Renal cortex interstitium (tissue), 11 donors: Measurements from ENCODE around the gene GLDN. TPM values are rescaled to one million over a fixed set of nuclear protein-coding genes. Genes with fewer than 3 reads are reported as not detected.
"Not testable (repeated sequence)": the region's sequence is repeated elsewhere in the genome, so short reads cannot be mapped to it uniquely, and the experiment has no call there.

Source experiments
- DNase-seq, 11 donors: peaks; one replicate each; pipeline ENCODE4 v3.0.0-alpha.2; 2013; ENCODE audit warnings: low read depth in 9 of 11, low spot score in 4 of 11; ENCODE audit errors: extremely low read depth in 1 of 11
- polyA plus RNA-seq, 3 donors: library from polyadenylated mRNA; unstranded; fragments of 120-200 nt; gene quantifications; one replicate each; pipeline ENCODE4 v1.2.1, GENCODE V29; 2013; ENCODE audit not compliant: insufficient read length in 3 of 3

Gene GLDN
- polyA plus RNA-seq, 3 donors: 0.07 to 0.29 (median 0.25) TPM

- no peak for DNase-seq
Observed at GRCh38 chr15:51405693-51406523, 64.5 kb downstream of the GLDN start.

GRCh38 chr15:51414256-51414860 is 72.9 kb downstream of the GLDN start:
- DNase-seq: no peak

- no peak for DNase-seq
Observed at GRCh38 chr15:51416129-51416528, 74.7 kb downstream of the GLDN start.

- DNase-seq: not testable (repeated sequence)
Observed at GRCh38 chr15:51423040-51423439, 81.6 kb downstream of the GLDN start.

- DNase-seq: no peak
Observed at GRCh38 chr15:51424780-51425179, 83.3 kb downstream of the GLDN start.

GRCh38 chr15:51425517-51426040 is 84.1 kb downstream of the GLDN start:
- no peak for DNase-seq

GRCh38 chr15:51438526-51438925 is 97.1 kb downstream of the GLDN start:
- no peak for DNase-seq

GRCh38 chr15:51443282-51443914 is 101.9 kb downstream of the GLDN start:
- no peak for DNase-seq

- no peak for DNase-seq
Observed at GRCh38 chr15:51444112-51444511, 102.7 kb downstream of the GLDN start.

GRCh38 chr15:51444807-51445206 is 103.4 kb downstream of the GLDN start:
- no peak for DNase-seq

GRCh38 chr15:51446029-51446744 is 104.7 kb downstream of the GLDN start:
- not testable (repeated sequence) for DNase-seq

- no peak for DNase-seq
Observed at GRCh38 chr15:51447855-51448621, 106.6 kb downstream of the GLDN start.

- DNase-seq: no peak
Observed at GRCh38 chr15:51448622-51449399, 107.4 kb downstream of the GLDN start.

GRCh38 chr15:51450001-51450400 is 108.5 kb downstream of the GLDN start:
- DNase-seq: no peak
